ENCODE data around the gene ZBED3.
A peak's percentile ranks its signal among the peaks of the same experiment; 100 is the strongest.

Gene ZBED3

GRCh38 chr5:77064040-77064439, 23.0 kb downstream of the ZBED3 start:
- DNase-seq (ENCODE audit: low spot score) = no peak
- Histone ChIP-seq H3K4me3 (no peak overlapping the region), H3K27ac (no peak overlapping the region)
- no peak for TF ChIP-seq CTCF (IDR thresholded peaks at IDR 0.05)

- DNase-seq (ENCODE audit: low spot score) = no peak
- no peak for TF ChIP-seq CTCF (IDR thresholded peaks at IDR 0.05)
- no peak overlapping the region for H3K27ac ChIP-seq
- no peak overlapping the region for H3K4me3 ChIP-seq
These were observed 40.5 kb downstream of the ZBED3 start for GRCh38 chr5:77046416-77047073.

GRCh38 chr5:77035950-77036349, 51.1 kb downstream of the ZBED3 start:
- H3K27ac ChIP-seq = no peak overlapping the region
- no peak for DNase-seq (ENCODE audit: low spot score)
- no peak for TF ChIP-seq CTCF (IDR thresholded peaks at IDR 0.05)
- H3K4me3 ChIP-seq = no peak overlapping the region

GRCh38 chr5:77033338-77033737, 53.7 kb downstream of the ZBED3 start:
- Histone ChIP-seq H3K4me3 (no peak overlapping the region), H3K27ac (no peak overlapping the region)
- TF ChIP-seq CTCF (IDR thresholded peaks at IDR 0.05) = no peak
- DNase-seq (ENCODE audit: low spot score) = no peak

- H3K4me3 ChIP-seq = no peak overlapping the region
- no peak overlapping the region for H3K27ac ChIP-seq
- no peak for DNase-seq (ENCODE audit: low spot score)
- TF ChIP-seq CTCF (IDR thresholded peaks at IDR 0.05) = no peak
These were observed 54.5 kb downstream of the ZBED3 start for GRCh38 chr5:77032635-77033034.

- no peak for DNase-seq (ENCODE audit: low spot score)
- H3K27ac ChIP-seq = no peak overlapping the region
- peak overlapping the region; percentile 94 for H3K4me3 ChIP-seq
- TF ChIP-seq CTCF (IDR thresholded peaks at IDR 0.05) = no peak
These were observed 55.2 kb downstream of the ZBED3 start for GRCh38 chr5:77031891-77032290.
